ENCODE measurements around the gene PROCA1. TPM values are rescaled to one million over a fixed set of nuclear protein-coding genes. Genes with fewer than 3 reads are reported as not detected.

Gene PROCA1
- total and polyA plus RNA-seq, 7 donors = 0.54 to 2.3 (median 1.1) TPM; not detected in 1

GRCh38 chr17:28749516-28750177, 38.0 kb upstream of the PROCA1 start:
- Histone ChIP-seq H3K27ac (peak overlapping the region in 2 of 4 donors; percentile 16 to 50), H3K36me3 (peaks cover 0 to 9% (median 4%) of the 10 kb centered on the region in 4 donors), H3K4me3 (no peak overlapping the region), H3K9me3 (no peaks in the 10 kb centered on the region), H3K4me1 (peaks cover 0 to 33% (median 27%) of the 10 kb centered on the region in 4 donors), H3K27me3 (no peaks in the 10 kb centered on the region)
- 34 to 63% methylated on average over 11 of the region's 11 CpGs for WGBS, 2 donors
- TF ChIP-seq EP300 (IDR thresholded peaks at IDR 0.05) (no peak), POLR2A (IDR thresholded peaks at IDR 0.05) (no peak), POLR2AphosphoS5 (IDR thresholded peaks at IDR 0.05) (no peak), CTCF (IDR thresholded peaks at IDR 0.05) (no peak)
- DNase-seq = no peak
- intact Hi-C loops (cut with DNase I) = loop anchor here (1.0 kb wide), 1 partner anchor 22 kb away; no protein-coding TSS in a partner anchor

GRCh38 chr17:28748852-28749515, 37.3 kb upstream of the PROCA1 start:
- intact Hi-C loops (cut with DNase I) = no loop called here
- no peak for DNase-seq

GRCh38 chr17:28747801-28748750, 36.4 kb upstream of the PROCA1 start:
- intact Hi-C loops (cut with DNase I) = no loop called here
- DNase-seq = no peak

More at GRCh38 chr17:28748852-28749515, 37.3 kb upstream of the PROCA1 start:
- H3K36me3 ChIP-seq = peaks cover 0 to 9% (median 4%) of the 10 kb centered on the region in 4 donors
- no peak overlapping the region for H3K4me3 ChIP-seq
- TF ChIP-seq EP300 (IDR thresholded peaks at IDR 0.05) (no peak), POLR2AphosphoS5 (IDR thresholded peaks at IDR 0.05) (no peak)
- 42 to 78% methylated on average over 18 of the region's 18 CpGs for WGBS, 2 donors
- peaks cover 0 to 39% (median 33%) of the 10 kb centered on the region in 4 donors for H3K4me1 ChIP-seq
- no peaks in the 10 kb centered on the region for H3K27me3 ChIP-seq
- no peaks in the 10 kb centered on the region for H3K9me3 ChIP-seq
- H3K27ac ChIP-seq = no peak overlapping the region

GRCh38 chr17:28747051-28747691, 35.5 kb upstream of the PROCA1 start:
- intact Hi-C loops (cut with DNase I) = no loop called here

More at GRCh38 chr17:28747801-28748750, 36.4 kb upstream of the PROCA1 start:
- Histone ChIP-seq H3K36me3 (peaks cover 0 to 9% (median 4%) of the 10 kb centered on the region in 4 donors), H3K27ac (peak overlapping the region in 1 of 4 donors; percentile 84), H3K27me3 (no peaks in the 10 kb centered on the region), H3K4me1 (peaks cover 0 to 44% (median 39%) of the 10 kb centered on the region in 4 donors), H3K4me3 (no peak overlapping the region), H3K9me3 (no peaks in the 10 kb centered on the region)
- TF ChIP-seq POLR2A (IDR thresholded peaks at IDR 0.05) (no peak), POLR2AphosphoS5 (IDR thresholded peaks at IDR 0.05) (no peak), EP300 (IDR thresholded peaks at IDR 0.05) (no peak), CTCF (IDR thresholded peaks at IDR 0.05) (no peak)
- WGBS, 2 donors = 66 to 86% methylated on average over 18 of the region's 18 CpGs

More at GRCh38 chr17:28747051-28747691, 35.5 kb upstream of the PROCA1 start:
- H3K9me3 ChIP-seq = no peaks in the 10 kb centered on the region
- peaks cover 0 to 50% (median 44%) of the 10 kb centered on the region in 4 donors for H3K4me1 ChIP-seq
- no peak for DNase-seq
- no peak for TF ChIP-seq POLR2AphosphoS5 (IDR thresholded peaks at IDR 0.05)
- TF ChIP-seq CTCF (IDR thresholded peaks at IDR 0.05) = no peak
- TF ChIP-seq POLR2A (IDR thresholded peaks at IDR 0.05) = no peak
- TF ChIP-seq EP300 (IDR thresholded peaks at IDR 0.05) = no peak
- H3K4me3 ChIP-seq = no peak overlapping the region
- H3K27me3 ChIP-seq = no peaks in the 10 kb centered on the region
- 15 to 55% methylated on average over 7 of the region's 7 CpGs for WGBS, 2 donors
- H3K36me3 ChIP-seq = peaks cover 0 to 9% (median 4%) of the 10 kb centered on the region in 4 donors
- H3K27ac ChIP-seq = peak overlapping the region; percentile 20 to 90 (median 86)
